ENCODE results near the gene MTX1.
A peak's percentile ranks its signal among the peaks of the same experiment; 100 is the strongest.

MTX1 gene

DNA sequence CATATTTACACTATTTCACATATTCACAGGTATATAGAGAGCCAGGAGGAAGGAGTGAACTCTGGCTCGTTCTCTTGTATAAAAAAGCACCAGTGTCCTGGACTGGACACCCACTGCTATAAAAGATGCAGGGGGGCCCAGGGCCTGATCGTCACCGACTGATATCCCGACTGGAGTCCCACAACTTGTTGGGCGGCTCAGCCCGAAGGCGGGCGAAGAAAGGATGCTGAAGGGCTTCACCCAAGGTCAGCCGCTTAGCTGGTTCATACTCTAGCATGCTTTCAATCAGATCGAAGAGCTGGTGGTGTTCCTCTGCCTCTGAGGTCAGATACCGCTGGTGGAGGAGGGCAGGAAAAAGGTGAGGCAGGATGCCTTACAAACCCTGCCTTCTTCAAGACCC lies 54.6 kb downstream of the MTX1 start:
- peak overlapping the region; percentile 81 for H3K27ac ChIP-seq
- no peak for TF ChIP-seq CTCF (conservative IDR thresholded peaks at IDR 0.05)

Data from VCaP (cell line).